HG03103 (cell line): Measurements from ENCODE around the gene SPRR2G.
"Not testable (repeated sequence)": the region's sequence is repeated elsewhere in the genome, so short reads cannot be mapped to it uniquely, and the experiment has no call there.

Experiments used
- ATAC-seq: cut with Tn5 transposase; IDR thresholded peaks from one replicate; pipeline ENCODE4 v1.9.1; 2021; ENCODE audit warnings: low read depth; ENCODE audit not compliant: unreplicated experiment

The SPRR2G gene

DNA sequence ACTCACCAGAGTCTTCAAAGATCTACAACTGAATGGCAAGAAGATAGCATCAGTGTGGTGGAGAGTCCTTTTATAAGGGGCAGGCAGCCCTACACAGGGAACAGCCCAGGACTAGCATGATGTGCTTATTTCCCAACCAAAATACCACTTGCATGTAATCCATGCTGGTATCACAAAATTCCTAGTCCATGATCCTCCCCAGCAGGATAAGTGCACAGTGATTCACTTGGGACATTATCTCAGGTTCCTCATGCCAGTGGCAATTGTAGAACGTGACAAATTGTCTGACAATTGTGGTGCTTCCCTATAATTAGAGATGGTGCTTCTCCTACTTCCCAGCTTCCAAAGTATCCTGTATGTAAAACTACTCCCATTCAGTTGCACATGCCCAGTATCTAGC lies at the start of gene SPRR2G:
TSS of gene SPRR2G (minus strand) at position 45 of the 400 bp plus-strand sequence. CDS start 780 bp downstream, outside the sequence.
- ATAC-seq: no peak

DNA sequence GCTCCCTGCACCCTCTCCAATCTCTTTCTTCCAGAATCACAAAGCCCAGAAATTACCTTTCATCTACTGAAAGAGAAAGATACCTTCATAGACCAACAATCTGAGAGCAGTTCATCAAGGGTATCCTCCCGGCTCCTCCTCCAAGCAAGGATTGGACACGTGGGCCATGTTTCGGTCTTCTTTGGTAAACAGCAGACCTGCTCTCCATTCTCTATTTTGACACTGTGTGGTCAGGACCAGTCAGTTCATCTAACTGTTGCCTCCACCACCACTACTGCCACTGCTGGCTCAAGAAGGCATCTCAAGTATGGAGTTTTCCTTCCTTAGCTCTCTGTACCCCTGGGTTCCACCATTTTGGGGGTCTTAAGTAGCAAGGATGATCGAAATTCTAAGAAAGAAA lies 44.5 kb upstream of the SPRR2G start:
- no peak for ATAC-seq

DNA sequence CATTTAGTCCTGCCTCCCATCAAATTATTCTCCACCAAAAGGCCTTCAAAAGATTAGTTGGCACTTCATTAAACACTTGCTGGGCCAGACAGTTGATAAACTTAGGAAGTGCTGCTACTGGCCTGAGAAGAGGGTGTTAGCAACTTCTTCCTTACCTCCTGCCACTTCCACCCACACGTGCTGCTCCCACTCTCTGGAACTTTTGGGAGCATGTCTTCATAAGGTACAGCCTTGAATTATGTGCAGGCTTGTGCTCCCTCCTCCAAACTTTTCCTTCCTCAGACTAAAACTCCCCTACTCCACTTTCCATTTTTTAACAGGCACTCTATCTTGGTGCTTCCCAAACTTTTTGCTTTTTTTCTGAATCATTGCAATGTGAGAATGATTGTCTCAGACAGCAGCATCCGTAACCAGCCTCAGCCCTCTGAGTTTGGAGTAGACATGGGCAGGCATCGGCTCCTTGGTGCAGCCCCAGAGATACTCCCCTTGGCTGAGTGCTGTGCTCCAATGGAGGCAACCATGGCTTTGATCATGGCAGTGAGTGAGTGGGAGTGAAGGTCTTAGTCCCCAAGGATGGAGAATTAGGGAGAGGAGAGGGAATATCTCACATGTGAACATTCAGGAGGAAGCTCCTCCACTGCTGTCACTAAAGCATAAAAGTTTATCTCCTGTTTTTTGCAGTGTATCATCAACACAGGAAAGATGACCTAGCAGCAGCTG lies 43.8 kb upstream of the SPRR2G start:
- no peak for ATAC-seq

DNA sequence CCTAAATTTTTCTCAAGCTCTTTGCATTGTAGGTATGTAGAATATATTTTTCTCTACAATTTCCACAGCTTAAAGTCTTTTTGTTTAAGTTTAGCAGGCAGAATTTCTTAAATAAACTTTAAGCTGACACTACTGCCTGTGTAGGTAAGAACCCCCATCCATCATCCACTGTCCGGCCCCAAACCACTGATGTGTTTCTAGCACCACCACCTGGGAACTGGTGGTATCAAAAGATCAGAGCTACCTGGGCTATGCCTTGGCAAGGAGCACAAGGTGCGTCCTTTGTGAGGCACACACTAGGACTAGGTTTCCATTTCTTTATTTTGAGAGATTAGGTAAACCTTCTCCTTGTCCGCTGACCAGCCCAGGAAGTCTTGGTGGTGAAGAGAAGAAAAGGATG lies 42.0 kb upstream of the SPRR2G start:
- ATAC-seq: no peak

DNA sequence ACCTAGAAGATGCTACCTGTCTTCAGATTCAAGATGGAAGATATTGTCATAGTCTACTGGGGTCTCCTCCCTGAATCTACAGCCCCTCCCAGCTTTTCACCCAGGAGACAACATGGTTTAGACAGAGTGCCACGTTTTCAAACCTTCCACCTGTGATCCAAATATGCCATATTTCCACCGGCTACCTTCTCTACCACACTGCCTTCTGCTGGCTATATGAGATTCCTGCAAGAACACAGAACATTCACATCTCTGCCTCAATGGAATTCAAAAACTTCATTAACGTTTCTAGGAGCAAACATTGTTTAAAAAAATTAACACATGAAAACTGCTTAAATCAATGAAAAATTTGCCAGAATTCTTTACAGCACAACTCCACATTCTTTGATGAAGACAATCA lies 39.7 kb upstream of the SPRR2G start:
- ATAC-seq: no peak

DNA sequence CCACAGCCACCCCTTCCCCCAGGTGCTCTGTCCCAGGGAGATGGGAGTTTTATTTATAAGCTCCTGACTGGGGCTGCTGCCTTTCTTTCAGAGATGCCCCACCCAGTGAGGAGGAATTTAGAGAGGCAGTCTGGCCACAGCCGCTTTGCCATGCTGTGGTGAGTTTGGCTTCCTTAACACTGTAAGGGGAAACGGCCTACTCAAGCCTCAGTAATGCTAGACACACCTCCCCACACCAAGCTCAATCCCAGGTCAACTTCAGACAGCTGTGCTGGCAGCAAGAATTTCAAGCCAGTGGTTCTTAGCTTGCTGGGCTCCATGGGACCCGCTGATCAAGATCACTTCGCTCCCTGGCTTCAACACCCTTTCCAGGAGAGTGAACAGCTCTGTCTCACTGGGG lies 37.6 kb upstream of the SPRR2G start:
- ATAC-seq: not testable (repeated sequence)

DNA sequence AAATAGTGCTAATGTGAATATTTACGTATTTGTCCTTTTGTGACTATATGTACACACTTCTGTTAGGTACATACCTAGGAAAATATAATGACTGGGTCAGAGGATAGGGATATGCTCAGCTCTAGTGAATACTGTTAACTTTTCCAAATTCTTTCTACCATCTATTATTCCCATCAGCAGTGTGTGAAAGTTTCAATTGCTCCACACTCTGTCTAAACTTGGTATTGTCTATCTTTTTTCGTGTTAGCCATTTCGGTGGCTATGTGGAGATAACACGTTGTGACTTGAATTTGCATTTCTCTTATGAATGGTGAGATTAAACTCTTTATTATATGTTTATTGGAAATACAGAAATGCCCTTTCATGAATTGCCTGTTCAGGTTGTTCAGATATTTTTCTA lies 29.9 kb upstream of the SPRR2G start:
- no peak for ATAC-seq

DNA sequence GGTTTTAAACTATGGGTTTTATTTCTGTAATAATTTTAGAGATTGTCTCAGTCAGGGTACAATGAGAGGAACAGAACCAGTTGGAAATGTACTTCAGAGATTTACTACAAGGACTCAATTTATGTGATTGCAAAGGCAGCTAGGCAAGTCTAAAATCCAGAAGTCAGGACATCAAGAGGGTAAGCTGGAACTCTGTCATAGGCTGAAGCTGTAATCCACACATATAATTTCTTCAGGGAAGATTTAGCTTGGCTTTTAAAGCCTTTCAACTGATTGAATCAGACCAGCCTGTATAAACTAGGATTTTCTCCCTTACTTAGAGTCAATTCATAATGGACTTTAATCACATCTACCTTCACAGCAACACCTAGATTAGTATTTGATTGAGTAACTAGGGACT lies 28.2 kb upstream of the SPRR2G start:
- no peak for ATAC-seq

DNA sequence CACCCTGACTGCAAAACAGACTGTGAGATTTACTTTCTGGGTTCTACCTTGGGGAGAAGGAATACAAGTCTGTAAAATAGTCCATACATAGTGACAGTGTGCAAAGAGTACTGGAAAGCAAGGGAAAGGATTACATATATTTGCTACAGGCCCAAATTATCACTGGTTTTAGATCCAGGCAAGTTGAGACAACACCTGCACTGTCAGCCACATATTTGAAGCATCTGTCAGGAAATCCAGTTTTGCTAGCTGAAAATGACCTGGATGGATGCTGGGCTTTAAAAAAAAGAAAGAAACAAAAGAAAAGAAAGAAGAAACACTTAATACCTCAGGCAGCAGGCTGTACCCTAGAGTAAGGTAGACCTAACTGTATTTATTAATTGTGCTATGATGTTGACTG lies 23.9 kb upstream of the SPRR2G start:
- ATAC-seq: no peak

DNA sequence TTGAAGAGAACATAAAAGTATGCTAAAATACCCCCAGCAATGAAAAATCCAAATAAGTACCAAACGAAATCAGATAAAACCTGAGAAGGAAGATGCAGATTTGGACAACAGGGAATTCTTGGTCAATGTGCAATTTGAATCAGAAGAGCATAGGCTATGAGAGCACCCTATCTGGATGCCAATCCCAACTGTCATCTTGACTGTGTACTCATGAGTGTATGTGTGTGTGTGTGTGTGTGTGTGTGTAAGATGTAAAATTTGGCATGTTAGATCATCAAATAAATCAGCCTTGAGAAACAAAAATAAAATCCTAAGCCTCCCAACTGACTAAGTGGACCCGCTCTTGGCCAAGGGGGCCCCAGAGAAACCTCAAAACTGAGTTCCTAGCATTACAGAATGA lies 18.0 kb upstream of the SPRR2G start:
- no peak for ATAC-seq

DNA sequence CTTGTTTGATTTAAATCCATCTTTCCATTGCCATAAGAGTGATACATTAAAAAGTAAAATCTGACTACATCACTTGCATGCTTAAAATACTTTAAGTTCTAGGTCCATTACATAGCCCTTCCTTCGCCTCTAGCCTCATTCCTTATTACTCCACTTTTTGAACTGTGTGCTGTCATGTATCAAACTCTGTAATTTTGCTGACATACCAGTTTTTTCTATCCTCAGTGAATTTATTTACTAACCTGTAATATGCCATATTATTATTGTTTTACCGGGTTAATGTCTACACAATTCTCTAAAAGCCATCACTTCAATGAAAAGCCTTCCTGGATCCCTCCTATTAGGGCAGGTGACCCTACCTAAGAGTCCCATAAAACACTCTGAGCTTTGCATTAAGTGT lies 4.9 kb upstream of the SPRR2G start:
- ATAC-seq: no peak

DNA sequence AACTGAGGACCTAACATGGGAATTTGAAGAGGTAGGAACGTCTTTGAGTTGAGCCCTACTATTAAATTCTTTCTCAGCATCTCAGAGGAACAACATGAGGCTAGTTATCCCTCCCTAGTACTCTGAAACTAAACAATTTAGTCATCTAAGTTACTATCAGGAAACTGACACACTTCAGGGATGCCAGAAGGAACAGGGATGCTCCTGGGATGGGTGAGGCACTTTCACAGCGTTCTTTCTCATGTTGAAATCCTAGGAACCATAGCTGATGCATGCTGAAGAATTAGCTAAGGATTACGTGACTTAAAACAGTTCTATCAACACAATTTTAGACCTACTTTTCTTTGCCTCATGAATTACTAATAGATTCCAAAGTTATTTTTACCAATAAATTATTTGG lies 1.8 kb upstream of the SPRR2G start:
- no peak for ATAC-seq

DNA sequence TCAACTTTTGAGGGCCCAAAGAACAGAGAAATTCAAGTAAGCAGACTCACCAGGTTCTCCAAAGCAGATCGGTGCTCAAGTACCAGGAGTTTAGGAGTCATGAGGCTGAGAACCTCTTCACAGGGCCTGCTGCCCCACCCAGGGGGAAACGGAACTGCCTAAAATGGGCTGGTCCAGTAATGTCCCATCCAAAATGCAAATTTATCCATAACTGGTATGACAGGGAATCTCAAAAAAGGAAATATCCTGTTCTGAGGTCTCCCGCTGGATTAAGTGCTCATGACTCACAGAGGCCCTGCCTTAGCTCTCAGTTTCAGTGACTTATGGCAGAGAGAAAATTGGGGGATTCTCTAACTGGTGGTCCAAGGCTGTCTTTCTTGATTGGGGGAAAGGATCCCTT lies 9.3 kb downstream of the SPRR2G start:
- ATAC-seq: no peak

DNA sequence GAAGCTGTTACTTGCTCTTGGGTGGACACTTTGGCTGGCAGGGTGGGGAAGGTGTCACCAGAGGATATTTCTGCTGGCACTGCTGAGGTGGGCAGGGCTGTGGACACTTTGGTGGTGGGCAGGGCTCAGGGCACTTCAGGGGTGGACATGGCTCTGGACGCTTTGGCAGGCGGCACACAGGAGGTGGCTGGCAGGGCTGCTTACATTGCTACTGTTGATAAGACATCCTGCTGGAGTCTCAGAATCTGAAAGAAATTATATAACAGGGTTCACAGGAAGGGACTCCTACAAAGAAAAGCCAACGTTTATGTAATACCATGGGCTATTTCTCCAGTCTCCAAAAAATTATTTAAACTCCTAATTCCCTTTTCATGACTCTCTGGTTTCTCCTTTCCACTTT lies 10.2 kb downstream of the SPRR2G start:
- ATAC-seq: no peak

DNA sequence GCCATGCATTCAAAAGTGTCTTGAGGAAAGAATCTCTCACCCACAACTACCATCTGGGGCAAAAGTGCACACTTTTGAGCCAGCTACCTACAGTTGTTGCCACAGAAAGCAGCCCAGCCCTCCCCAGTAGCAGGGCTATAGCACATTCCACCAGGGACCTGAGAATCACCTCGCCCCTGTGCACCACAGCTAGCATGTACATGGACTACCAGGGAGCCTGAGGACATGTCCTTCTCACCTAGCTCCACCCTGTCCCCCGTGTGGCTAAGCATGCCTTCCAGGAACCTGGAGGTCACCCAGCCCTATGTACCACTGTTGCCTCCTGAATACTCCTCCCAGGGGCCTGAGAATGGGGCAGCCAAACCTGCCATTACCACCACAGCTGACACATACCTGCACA lies 16.9 kb downstream of the SPRR2G start:
- no peak for ATAC-seq

DNA sequence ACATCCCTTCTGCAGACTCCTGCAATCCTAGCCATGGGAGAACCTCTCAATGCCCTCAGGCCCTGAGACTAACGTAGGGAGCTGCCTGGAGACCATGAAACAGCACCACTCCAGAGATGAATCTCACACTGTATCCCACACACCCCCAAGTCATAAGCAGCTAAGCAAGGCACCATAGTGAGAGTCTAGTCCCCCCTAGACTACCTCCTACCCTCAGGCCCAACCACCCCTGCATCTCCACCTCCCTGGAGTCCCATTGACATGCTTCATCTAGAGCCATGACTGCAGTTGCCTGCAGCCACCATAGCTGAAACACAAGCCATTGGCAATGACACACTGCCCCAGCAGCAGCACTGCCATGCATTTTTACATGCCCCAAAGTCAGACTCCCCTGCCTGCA lies 17.4 kb downstream of the SPRR2G start:
- no peak for ATAC-seq

DNA sequence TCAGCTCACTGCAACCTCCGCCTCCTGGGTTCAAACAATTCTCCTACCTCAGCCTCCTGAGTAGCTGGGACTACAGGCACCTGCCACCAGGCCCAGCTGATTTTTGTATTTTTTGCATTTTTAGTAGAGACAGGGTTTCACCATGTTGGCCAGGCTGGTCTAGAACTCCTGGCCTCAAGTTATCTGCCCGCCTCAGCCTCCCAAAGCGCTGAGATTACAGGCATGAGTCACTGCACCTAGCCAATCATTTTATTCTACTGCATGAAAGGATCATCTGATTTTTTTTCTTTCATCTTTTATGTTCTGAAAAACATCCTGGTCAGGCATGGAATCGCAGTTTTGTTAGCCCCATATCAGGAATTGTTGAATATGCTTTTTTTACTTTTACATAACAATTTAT lies 22.0 kb downstream of the SPRR2G start:
- ATAC-seq: not testable (repeated sequence)

DNA sequence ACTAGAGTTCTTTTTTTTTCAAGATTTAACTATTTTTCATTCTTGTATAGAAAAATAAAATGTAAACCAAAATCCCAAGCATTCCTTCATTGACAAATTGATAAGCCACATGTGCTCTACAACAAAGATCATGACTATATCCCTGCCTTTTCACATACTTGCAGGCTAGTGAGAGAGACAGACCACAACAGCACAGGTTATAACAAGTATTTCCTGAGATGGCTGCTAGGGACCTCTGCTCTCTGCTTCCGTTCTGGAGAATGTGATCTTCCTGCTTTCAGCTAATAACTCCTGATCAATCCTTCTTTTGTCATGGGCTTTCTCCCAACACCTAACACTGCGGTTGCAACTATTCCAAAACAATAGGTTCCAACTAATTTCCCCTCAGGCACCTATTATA lies 23.4 kb downstream of the SPRR2G start:
- ATAC-seq: no peak

DNA sequence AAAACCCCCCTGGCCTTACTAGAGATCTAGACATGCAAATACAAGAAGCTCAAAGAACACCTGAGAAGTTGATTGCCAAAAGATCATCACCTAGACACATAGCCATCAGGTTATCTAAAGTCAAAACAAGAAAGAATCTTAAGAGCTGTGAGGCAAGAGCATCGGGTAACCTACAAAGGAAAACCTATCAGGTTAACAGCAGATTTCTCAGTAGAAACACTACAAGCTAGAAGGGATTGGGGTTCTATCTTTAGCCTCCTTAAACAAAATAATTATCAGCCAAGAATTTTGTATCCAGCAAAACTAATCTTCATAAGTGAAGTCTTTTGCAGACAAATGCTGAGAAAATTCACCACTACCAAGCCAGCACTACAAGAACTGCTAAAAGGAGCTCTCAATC lies 25.2 kb downstream of the SPRR2G start:
- no peak for ATAC-seq

DNA sequence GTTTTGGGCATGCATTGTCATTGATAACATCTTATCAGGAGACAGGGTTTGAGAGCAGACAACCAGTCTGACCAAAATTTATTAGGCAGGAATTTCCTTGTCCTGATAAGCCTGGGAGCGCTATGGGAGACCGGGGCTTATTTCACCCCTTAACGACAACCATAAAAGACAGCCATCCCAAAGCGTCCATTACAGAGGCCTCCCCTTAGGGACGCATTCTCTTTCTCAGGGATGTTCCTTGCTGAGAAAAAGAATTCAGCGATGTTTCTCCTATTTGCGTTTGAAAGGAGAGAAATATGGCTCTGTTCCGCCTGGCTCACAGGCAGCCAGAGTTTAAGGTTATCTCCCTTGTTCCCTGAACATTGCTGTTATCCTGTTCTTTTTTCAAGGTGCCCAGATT lies 26.9 kb downstream of the SPRR2G start:
- not testable (repeated sequence) for ATAC-seq

DNA sequence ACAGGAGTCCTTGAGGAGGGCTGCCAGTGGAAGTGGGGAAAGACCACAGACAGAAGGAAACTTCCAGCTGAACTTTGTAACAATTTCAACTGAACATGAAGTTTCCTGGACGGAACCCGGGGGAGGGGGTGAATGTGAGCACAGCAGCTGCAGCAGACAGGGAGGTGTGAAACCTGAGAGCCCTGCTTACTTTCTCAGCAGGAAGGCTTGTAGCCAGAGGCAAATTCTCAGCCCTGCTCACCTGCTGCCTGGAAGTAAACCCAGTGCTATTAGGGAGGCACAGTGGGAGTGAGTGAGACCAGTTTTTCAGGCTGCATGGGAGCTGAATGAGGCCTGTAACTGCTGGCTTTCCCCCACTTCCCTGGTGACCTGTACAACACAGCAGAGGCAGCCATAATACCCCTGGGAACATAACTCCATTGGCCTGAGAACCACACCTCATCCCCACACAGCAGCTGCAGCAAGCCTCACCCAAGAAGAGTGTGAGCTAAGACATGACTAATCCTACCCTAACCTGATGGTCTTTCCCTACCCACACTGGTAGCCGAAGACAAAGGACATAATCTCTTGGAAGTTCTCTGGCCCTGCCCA lies 27.8 kb downstream of the SPRR2G start:
- ATAC-seq: no peak

DNA sequence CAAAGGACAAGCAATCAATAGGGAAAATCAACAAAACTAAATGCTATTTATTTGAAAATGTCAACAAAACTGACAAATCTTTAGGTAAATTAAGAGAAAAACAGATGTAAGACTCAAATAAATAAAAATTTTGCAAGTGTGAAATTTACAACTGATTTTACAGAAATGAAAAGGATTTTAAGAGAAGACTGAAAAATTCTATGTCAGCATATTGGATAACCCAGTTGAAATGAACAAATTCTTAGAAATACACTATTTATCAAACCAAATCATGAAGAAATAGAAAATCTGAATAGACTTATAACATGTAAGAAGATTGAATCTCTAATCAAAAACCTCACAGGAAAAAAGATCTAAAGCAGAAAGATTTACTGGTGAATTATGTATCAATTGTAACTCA lies 29.7 kb downstream of the SPRR2G start:
- ATAC-seq: no peak
